GM12878 (cell line): ENCODE measurements around the gene RAB3GAP1.

Experiments used
- CBX3 ChIP-seq: fragments of 200-600 bp; sonication (generic); IDR thresholded peaks from 2 replicates; pipeline ENCODE4 v1.6.1; 2016; ENCODE audit warnings: low read depth, borderline replicate concordance
- CHD4 ChIP-seq: fragments of 200-600 bp; sonication (generic); IDR thresholded peaks from 2 replicates; pipeline ENCODE4 v1.6.1; 2016; ENCODE audit warnings: mild to moderate bottlenecking
- CTCF ChIP-seq, 3 experiments: IDR thresholded peaks in 2 of 3; conservative IDR thresholded peaks in 1 of 3; 2 replicates each; pipeline ENCODE4 v1.5.1; 2011; ENCODE audit warnings: low read depth in 3 of 3, low read length in 3 of 3, mild to moderate bottlenecking in 3 of 3, control low read depth in 2 of 3, moderate library complexity in 2 of 3, inconsistent platforms in 1 of 3, mixed read lengths in 1 of 3; ENCODE audit not compliant: control insufficient read depth in 2 of 3, insufficient read depth in 1 of 3; ENCODE audit errors: extremely low read depth in 1 of 3
- EP300 ChIP-seq, 2 experiments: fragments of 150-350 bp in 1 of 2; IDR thresholded peaks; 2 replicates each; pipeline ENCODE4 v1.6.1; 2011 to 2012; ENCODE audit warnings: low read depth in 2 of 2, low read length in 2 of 2, borderline replicate concordance in 1 of 2, improper control_type of control experiment in 1 of 2, inconsistent platforms in 1 of 2; ENCODE audit not compliant: control insufficient read depth in 1 of 2
- GATAD2B ChIP-seq: fragments of 450-650 bp; conservative IDR thresholded peaks from 2 replicates; pipeline ENCODE4 v1.6.1; 2017; ENCODE audit warnings: low read depth, mild to moderate bottlenecking, moderate library complexity
- HDAC2 ChIP-seq: fragments of 200-600 bp; sonication (generic); IDR thresholded peaks from 2 replicates; pipeline ENCODE4 v1.6.1; 2017
- HDGF ChIP-seq: fragments of 450-650 bp; IDR thresholded peaks from 2 replicates; pipeline ENCODE4 v1.6.1; 2016; ENCODE audit warnings: antibody characterized with exemption
- MAX ChIP-seq: IDR thresholded peaks from 2 replicates; pipeline ENCODE4 v1.6.1; 2012; ENCODE audit warnings: low read depth, low read length, improper control_type of control experiment
- NFYB ChIP-seq: IDR thresholded peaks from 2 replicates; pipeline ENCODE4 v1.6.1; 2011; ENCODE audit warnings: low read depth, mild to moderate bottlenecking, low read length, improper control_type of control experiment, moderate library complexity; ENCODE audit not compliant: insufficient read depth
- POLR2A ChIP-seq: IDR thresholded peaks from 2 replicates; pipeline ENCODE4 v1.6.1; 2011; ENCODE audit warnings: low read depth, mild to moderate bottlenecking, low read length
- POLR2AphosphoS5 ChIP-seq: IDR thresholded peaks from 2 replicates; pipeline ENCODE4 v1.6.1; 2011; ENCODE audit warnings: mild to moderate bottlenecking, low read length, inconsistent platforms
- RELA ChIP-seq: fragments of 450-650 bp; IDR thresholded peaks from 2 replicates; pipeline ENCODE4 v1.8.0; 2014; ENCODE audit warnings: borderline replicate concordance; ENCODE audit not compliant: partially characterized antibody
- REST ChIP-seq: IDR thresholded peaks from 2 replicates; pipeline ENCODE4 v1.6.1; 2012; ENCODE audit warnings: mild to moderate bottlenecking, low read depth, low read length

- no peak for TF ChIP-seq CTCF (IDR thresholded peaks at IDR 0.05 in 2 of 3, conservative IDR thresholded peaks at IDR 0.05 in 1 of 3; ENCODE audit: control insufficient read depth in 2 of 3, extremely low read depth in 1 of 3, insufficient read depth in 1 of 3, low read depth in 3 of 3, low read length in 3 of 3)
- TF ChIP-seq POLR2AphosphoS5 = no peak
- no peak for TF ChIP-seq HDAC2
- TF ChIP-seq NFYB = no peak
- no peak for TF ChIP-seq REST
- TF ChIP-seq POLR2A = no peak
- TF ChIP-seq CBX3 = no peak
- no peak for TF ChIP-seq RELA
- TF ChIP-seq EP300 (IDR thresholded peaks at IDR 0.05; ENCODE audit: borderline replicate concordance in 1 of 2, control insufficient read depth in 1 of 2, low read depth in 2 of 2, low read length in 2 of 2) = no peak
- no peak for TF ChIP-seq MAX
- TF ChIP-seq GATAD2B = no peak
- no peak for TF ChIP-seq CHD4
- no peak for TF ChIP-seq HDGF
These were observed 30.5 kb upstream of the RAB3GAP1 start for GRCh38 chr2:135021618-135022017.
